Endothelial cell of umbilical vein (primary cell): ENCODE measurements around the gene CDCP1. TPM values are rescaled to one million over a fixed set of nuclear protein-coding genes. Genes with fewer than 3 reads are reported as not detected.

Source experiments
- BruUV-seq: library from RNA; stranded (reverse); fragments of 400-500 nt; replicated peaks from 2 replicates; lab custom pipeline; 2021; lab: Mats Ljungman, UMichigan
- CTCF ChIA-PET: fragments of 300-600, 350-600 bp; sonication (Branson Sonifier 250); formaldehyde crosslinking; loops from one replicate; lab custom pipeline; 2021; ENCODE audit warnings: antibody characterized with exemption, inconsistent platforms; lab: Charles Lee
- POLR2A ChIA-PET: fragments of 300-600, 350-600 bp; sonication (Branson Sonifier 250); formaldehyde crosslinking; loops from one replicate; lab custom pipeline; 2021; ENCODE audit warnings: antibody characterized with exemption, inconsistent platforms; lab: Charles Lee
- DNase-seq: peaks from one replicate; pipeline ENCODE4 v3.0.0-alpha.2; 2011; ENCODE audit warnings: low read depth, low spot score
- FAIRE-seq: peaks from 2 replicates; lab custom pipeline; 2011; peaks lifted over from hg19 to GRCh38; lab: Jason Lieb, UNC
- H2AFZ ChIP-seq: 2 replicates; pipeline ENCODE4 v1.6.0; 2012; ENCODE audit warnings: low read depth, low read length, control low read depth, inconsistent platforms
- H3K27ac ChIP-seq: 2 replicates; pipeline ENCODE4 v1.5.1; 2011; ENCODE audit warnings: low read depth, mild to moderate bottlenecking, control low read depth, low read length, moderate library complexity; ENCODE audit not compliant: insufficient read depth
- H3K27me3 ChIP-seq, 2 experiments: 2 replicates each; pipeline versions ENCODE4 v1.6.0 to v1.6.1; 2011; ENCODE audit warnings: low read length in 2 of 2, mixed read lengths in 1 of 2; ENCODE audit not compliant: control insufficient read depth in 2 of 2, insufficient read depth in 2 of 2
- H3K36me3 ChIP-seq, 2 experiments: 2 replicates in 1 of 2; 3 replicates in 1 of 2; pipeline ENCODE4 v1.5.1; 2011; ENCODE audit warnings: low read length in 2 of 2, mild to moderate bottlenecking in 1 of 2, moderate library complexity in 1 of 2; ENCODE audit not compliant: control insufficient read depth in 2 of 2, insufficient read depth in 2 of 2; ENCODE audit errors: extremely low read depth in 1 of 2
- H3K4me1 ChIP-seq: 3 replicates; pipeline ENCODE4 v1.5.1; 2011; ENCODE audit warnings: mild to moderate bottlenecking, low read length; ENCODE audit not compliant: control insufficient read depth, insufficient read depth; ENCODE audit errors: extremely low read depth
- H3K4me2 ChIP-seq: 2 replicates; pipeline ENCODE4 v1.6.1; 2011; ENCODE audit warnings: low read length, control low read depth, mixed read lengths; ENCODE audit not compliant: insufficient read depth
- H3K4me3 ChIP-seq, 3 experiments: fragments of 200-600 bp in 1 of 3; sonication (generic), shearing (Covaris generic) in 1 of 3; replicated peaks in 1 of 3; 2 replicates each; pipeline ENCODE4 v1.5.1; 2011 to 2016; ENCODE audit warnings: control low read depth in 3 of 3, low read length in 3 of 3, mild to moderate bottlenecking in 2 of 3, inconsistent platforms in 1 of 3, low read depth in 1 of 3, moderate library complexity in 1 of 3; ENCODE audit not compliant: insufficient read depth in 1 of 3
- H3K79me2 ChIP-seq: 2 replicates; pipeline ENCODE4 v1.6.0; 2012; ENCODE audit warnings: low read length, inconsistent platforms; ENCODE audit not compliant: control insufficient read depth, insufficient read depth
- H3K9ac ChIP-seq: replicated peaks from 2 replicates; pipeline ENCODE3; 2011; ENCODE audit warnings: low read length, control low read depth; ENCODE audit not compliant: insufficient read depth; ENCODE audit errors: extremely low read depth
- H3K9me1 ChIP-seq: replicated peaks from 3 replicates; pipeline ENCODE4 v1.6.0; 2011; ENCODE audit warnings: mild to moderate bottlenecking, low read length; ENCODE audit not compliant: control insufficient read depth, insufficient read depth; ENCODE audit errors: extremely low read depth
- H3K9me3 ChIP-seq: replicated peaks from 2 replicates; pipeline ENCODE4 v1.5.1; 2012; ENCODE audit warnings: low read length, inconsistent platforms; ENCODE audit not compliant: control insufficient read depth, insufficient read depth
- H4K20me1 ChIP-seq: replicated peaks from 2 replicates; pipeline ENCODE3; 2011; ENCODE audit warnings: mild to moderate bottlenecking, low read length; ENCODE audit not compliant: control insufficient read depth, insufficient read depth; ENCODE audit errors: extremely low read depth
- CTCF ChIP-seq, 2 donors: IDR thresholded peaks; 1 replicate in 1 of 2; 2 replicates in 1 of 2; pipeline ENCODE4 v1.5.1; 2011; ENCODE audit warnings: low read length in 2 of 2, mild to moderate bottlenecking in 2 of 2, moderate library complexity in 2 of 2, control low read depth in 1 of 2, inconsistent platforms in 1 of 2, low read depth in 1 of 2; ENCODE audit not compliant: insufficient read depth in 1 of 2; ENCODE audit errors: extremely low read depth in 1 of 2
- FOS ChIP-seq: IDR thresholded peaks from 2 replicates; pipeline ENCODE4 v1.6.1; 2011; ENCODE audit warnings: mild to moderate bottlenecking, low read length, moderate library complexity, borderline replicate concordance; ENCODE audit not compliant: insufficient read depth
- GATA2 ChIP-seq: IDR thresholded peaks from 2 replicates; pipeline ENCODE4 v1.7.0; 2011; ENCODE audit warnings: low read depth, mild to moderate bottlenecking, moderate library complexity, mixed read lengths, low read length; ENCODE audit not compliant: insufficient read length, insufficient read depth
- JUN ChIP-seq: IDR thresholded peaks from 2 replicates; pipeline ENCODE4 v1.6.1; 2011; ENCODE audit warnings: borderline replicate concordance, low read depth; ENCODE audit not compliant: insufficient read length, insufficient read depth
- MAX ChIP-seq: IDR thresholded peaks from 2 replicates; pipeline ENCODE4 v1.6.1; 2011; ENCODE audit not compliant: insufficient read depth, insufficient read length
- MYC ChIP-seq: IDR thresholded peaks from one replicate; pipeline ENCODE4 v1.6.1; 2011; ENCODE audit warnings: mild to moderate bottlenecking, low read depth, low read length
- POLR2AphosphoS5 ChIP-seq: IDR thresholded peaks from 2 replicates; pipeline ENCODE4 v1.6.1; 2012; ENCODE audit warnings: low read depth, mild to moderate bottlenecking, control low read depth, low read length, moderate library complexity; ENCODE audit not compliant: insufficient read depth
- dilution Hi-C: fragments of 300-500 bp; cut with MboI; formaldehyde crosslinking; loops from one replicate; pipeline ENCODE4 v1.15.0; 2019; ENCODE audit warnings: low sequenced_read_pairs; ENCODE audit not compliant: extremely low pct_ligation_motif_present
- intact Hi-C: fragments of 100-400 bp; cut with micrococcal nuclease; formaldehyde crosslinking; loops from one replicate; pipeline ENCODE4 v1.10.0; 2022
- polyA plus RNA-seq, 4 experiments: library from polyadenylated mRNA; depleted of rRNA in 3 of 4; stranded (reverse) in 3 of 4; unstranded in 1 of 4; fragments of >200 nt; gene quantifications; 2 replicates each; pipeline versions ENCODE4 v1.2.1 to v1.2.3, GENCODE V29; 2011 to 2012; ENCODE audit warnings: missing spikeins in 1 of 4
- total RNA-seq: library from RNA; stranded (reverse); gene quantifications from 2 replicates; pipeline ENCODE4 v1.2.3, GENCODE V29; 2021

Gene CDCP1
- total and polyA plus RNA-seq, 2 donors (not counting 3 experiments of a cell fraction or from before 2014, with no cell fraction given): 0.01 to 0.22 TPM

GRCh38 chr3:45106874-45107273 is 39.3 kb downstream of the CDCP1 start:
- no TSS peak for BruUV-seq
- DNase-seq (no peak), FAIRE-seq (no peak)
- no peak overlapping the region for H3K4me2 ChIP-seq
- H3K27me3 ChIP-seq: no peaks in the 10 kb centered on the region
- ChIA-PET POLR2A (no interaction called here), CTCF (no interaction called here)
- intact Hi-C loops (no loop called here), dilution Hi-C loops (no loop called here)
- H3K4me3 ChIP-seq: no peak overlapping the region
- no peak overlapping the region for H2AFZ ChIP-seq
- H4K20me1 ChIP-seq: no peaks in the 10 kb centered on the region
- H3K36me3 ChIP-seq: no peaks in the 10 kb centered on the region
- TF ChIP-seq CTCF (IDR thresholded peaks at IDR 0.05; ENCODE audit: extremely low read depth in 1 of 2, insufficient read depth in 1 of 2, low read depth in 1 of 2, low read length in 2 of 2) (no peak), MYC (no peak), FOS (no peak), GATA2 (no peak), MAX (no peak), JUN (no peak), POLR2AphosphoS5 (no peak)
- peaks cover 7% of the 10 kb centered on the region for H3K4me1 ChIP-seq
- no peaks in the 10 kb centered on the region for H3K79me2 ChIP-seq
- no peaks in the 10 kb centered on the region for H3K9me3 ChIP-seq
- no peak overlapping the region for H3K27ac ChIP-seq
- no peak overlapping the region for H3K9ac ChIP-seq
- no peaks in the 10 kb centered on the region for H3K9me1 ChIP-seq
